H9 (cell line): Measurements from ENCODE around the gene VSTM4. TPM values are rescaled to one million over a fixed set of nuclear protein-coding genes. Genes with fewer than 3 reads are reported as not detected.

Experiments used
- DNase-seq: peaks from one replicate; pipeline ENCODE4 v3.0.0-alpha.2; 2017
- H2AFZ ChIP-seq: one replicate; pipeline ENCODE4 v1.6.1; 2013; ENCODE audit warnings: mild to moderate bottlenecking, low read length, control low read depth, moderate library complexity
- H2AK5ac ChIP-seq: 2 replicates; pipeline ENCODE4 v1.6.1; 2013; ENCODE audit warnings: low read length, control low read depth, mixed read lengths; ENCODE audit not compliant: insufficient read length
- H2BK120ac ChIP-seq: one replicate; pipeline ENCODE4 v1.6.1; 2013; ENCODE audit warnings: low read depth, mild to moderate bottlenecking, low read length, control low read depth, inconsistent platforms; ENCODE audit not compliant: poor library complexity, severe bottlenecking
- H2BK12ac ChIP-seq: 2 replicates; pipeline ENCODE4 v1.6.1; 2013; ENCODE audit warnings: low read length, control low read depth, mixed read lengths, low read depth; ENCODE audit not compliant: insufficient read length
- H2BK15ac ChIP-seq: 2 replicates; pipeline ENCODE4 v1.6.1; 2013; ENCODE audit warnings: low read depth, low read length, control low read depth
- H2BK20ac ChIP-seq: one replicate; pipeline ENCODE4 v1.6.1; 2013; ENCODE audit warnings: low read depth, mild to moderate bottlenecking, low read length, control low read depth, inconsistent platforms; ENCODE audit not compliant: poor library complexity, severe bottlenecking
- H2BK5ac ChIP-seq: 2 replicates; pipeline ENCODE4 v1.6.1; 2013; ENCODE audit warnings: low read length, control low read depth, mixed read lengths; ENCODE audit not compliant: insufficient read length
- H3K14ac ChIP-seq: 2 replicates; pipeline ENCODE4 v1.6.1; 2013; ENCODE audit warnings: low read length, control low read depth; ENCODE audit not compliant: insufficient read depth
- H3K18ac ChIP-seq: 2 replicates; pipeline ENCODE4 v1.6.1; 2013; ENCODE audit warnings: low read depth, mild to moderate bottlenecking, mixed read lengths, low read length, control low read depth; ENCODE audit not compliant: insufficient read length
- H3K23ac ChIP-seq: 2 replicates; pipeline ENCODE4 v1.6.1; 2013; ENCODE audit warnings: low read length, control low read depth, mixed read lengths, low read depth; ENCODE audit not compliant: insufficient read length
- H3K23me2 ChIP-seq: 2 replicates; pipeline ENCODE4 v1.6.1; 2013; ENCODE audit warnings: low read depth, mild to moderate bottlenecking, mixed read lengths, low read length, control low read depth; ENCODE audit not compliant: insufficient read length, poor library complexity, severe bottlenecking
- H3K27ac ChIP-seq: 2 replicates; pipeline ENCODE4 v1.5.1; 2013; ENCODE audit warnings: low read length, control low read depth, mixed read lengths, low read depth; ENCODE audit not compliant: insufficient read length
- H3K27me3 ChIP-seq: 2 replicates; pipeline ENCODE4 v1.6.1; 2013; ENCODE audit warnings: low read length, control low read depth, inconsistent platforms; ENCODE audit not compliant: insufficient read depth
- H3K4ac ChIP-seq: 2 replicates; pipeline ENCODE4 v1.6.1; 2013; ENCODE audit warnings: low read depth, mild to moderate bottlenecking, control low read depth, inconsistent platforms, low read length, moderate library complexity
- H3K4me1 ChIP-seq: 2 replicates; pipeline ENCODE4 v1.6.1; 2013; ENCODE audit warnings: low read length, control low read depth, inconsistent platforms; ENCODE audit not compliant: insufficient read depth
- H3K4me2 ChIP-seq: 2 replicates; pipeline ENCODE4 v1.6.1; 2013; ENCODE audit warnings: low read length, control low read depth, mixed read lengths; ENCODE audit not compliant: insufficient read length, insufficient read depth
- H3K56ac ChIP-seq: 2 replicates; pipeline ENCODE4 v1.6.1; 2013; ENCODE audit warnings: low read depth, mild to moderate bottlenecking, mixed read lengths, low read length, control low read depth; ENCODE audit not compliant: insufficient read length
- H3K79me1 ChIP-seq: 2 replicates; pipeline ENCODE4 v1.6.1; 2013; ENCODE audit warnings: low read depth, mild to moderate bottlenecking, moderate library complexity, low read length, control low read depth, inconsistent platforms; ENCODE audit not compliant: insufficient read depth, poor library complexity, severe bottlenecking
- H3K79me2 ChIP-seq: 2 replicates; pipeline ENCODE4 v1.6.1; 2013; ENCODE audit warnings: low read length, control low read depth, inconsistent platforms; ENCODE audit not compliant: insufficient read depth
- H3K9ac ChIP-seq: 2 replicates; pipeline ENCODE4 v1.6.1; 2013; ENCODE audit warnings: low read length, control low read depth, mixed read lengths; ENCODE audit not compliant: insufficient read length; ENCODE audit errors: extremely low read depth
- H3K9me3 ChIP-seq: one replicate; pipeline ENCODE4 v1.6.1; 2013; ENCODE audit warnings: low read depth, low read length, inconsistent platforms; ENCODE audit not compliant: control insufficient read depth
- H3T11ph ChIP-seq: one replicate; pipeline ENCODE4 v1.6.1; 2013; ENCODE audit warnings: mild to moderate bottlenecking, low read length, control low read depth, inconsistent platforms
- H4K20me1 ChIP-seq: one replicate; pipeline ENCODE4 v1.6.1; 2013; ENCODE audit not compliant: control insufficient read depth, insufficient read length, insufficient read depth
- H4K5ac ChIP-seq: 2 replicates; pipeline ENCODE4 v1.6.1; 2013; ENCODE audit warnings: low read depth, mild to moderate bottlenecking, mixed read lengths, low read length, control low read depth; ENCODE audit not compliant: insufficient read length
- H4K8ac ChIP-seq: replicated peaks from 2 replicates; pipeline ENCODE4 v1.6.1; 2013; ENCODE audit warnings: low read length, control low read depth, mixed read lengths, low read depth; ENCODE audit not compliant: insufficient read length
- H4K91ac ChIP-seq: 2 replicates; pipeline ENCODE4 v1.6.1; 2013; ENCODE audit warnings: low read depth, mild to moderate bottlenecking, moderate library complexity, mixed read lengths, low read length, control low read depth; ENCODE audit not compliant: insufficient read length
- H3K27ac Mint-ChIP-seq, 3 experiments: 2 replicates in 2 of 3; 3 replicates in 1 of 3; pipeline ENCODE4 v1.8.0; 2020 to 2021; ENCODE audit warnings: mixed read lengths in 3 of 3, mild to moderate bottlenecking in 1 of 3, moderate library complexity in 1 of 3
- H3K27me3 Mint-ChIP-seq: 2 replicates; pipeline ENCODE4 v1.8.0; 2021; ENCODE audit warnings: low read depth, mild to moderate bottlenecking, moderate library complexity, mixed read lengths
- H3K36me3 Mint-ChIP-seq, 3 experiments: 2 replicates in 2 of 3; 3 replicates in 1 of 3; pipeline ENCODE4 v1.8.0; 2020 to 2021; ENCODE audit warnings: low read depth in 3 of 3, mixed read lengths in 3 of 3; ENCODE audit not compliant: insufficient read depth in 1 of 3
- H3K4me1 Mint-ChIP-seq, 2 experiments: 2 replicates each; pipeline ENCODE4 v1.8.0; 2020; ENCODE audit warnings: mixed read lengths in 2 of 2
- H3K4me3 Mint-ChIP-seq, 2 experiments: 2 replicates in 1 of 2; 3 replicates in 1 of 2; pipeline ENCODE4 v1.8.0; 2020 to 2021; ENCODE audit warnings: mild to moderate bottlenecking in 2 of 2, mixed read lengths in 2 of 2, moderate library complexity in 1 of 2
- H3K9me3 Mint-ChIP-seq, 2 experiments: 2 replicates in 1 of 2; 3 replicates in 1 of 2; pipeline ENCODE4 v1.8.0; 2020; ENCODE audit warnings: mild to moderate bottlenecking in 2 of 2, mixed read lengths in 2 of 2, moderate library complexity in 1 of 2
- CTCF ChIP-seq: fragments of 200-600 bp; sonication (generic); conservative IDR thresholded peaks from 3 replicates; pipeline ENCODE4 v1.8.0; 2021; ENCODE audit warnings: antibody characterized with exemption, mild to moderate bottlenecking
- WGBS: extraction: QIAGEN DNeasy Blood & Tissue Kit; methylation state at CpG from one replicate; pipeline ENCODE4 v1.1.7; 2013; ENCODE audit warnings: missing lambda C conversion rate, low lambda C conversion rate, mixed read lengths; ENCODE audit not compliant: insufficient read length; ENCODE audit errors: extremely low coverage; 5-methylcytosine and 5-hydroxymethylcytosine counted together
- total RNA-seq: library from RNA; stranded (reverse); gene quantifications from 2 replicates; pipeline ENCODE4 v1.2.1, GENCODE V29; 2021

Gene VSTM4
- total RNA-seq, 1 experiment from 2014 or later, result 0.44 TPM

GRCh38 chr10:49162063-49162462, 46.7 kb upstream of the VSTM4 start:
- H2BK20ac ChIP-seq, result no peak overlapping the region
- H2AK5ac ChIP-seq, result no peak overlapping the region
- H4K5ac ChIP-seq, result no peak overlapping the region
- H3K9ac ChIP-seq, result no peak overlapping the region
- peaks cover 7% of the 10 kb centered on the region; the same call in 1 of the 2 replicates for H3K27me3 Mint-ChIP-seq
- H3K27ac ChIP-seq, result no peak overlapping the region
- no peak overlapping the region for H2BK12ac ChIP-seq
- H3K18ac ChIP-seq, result no peak overlapping the region
- H2BK5ac ChIP-seq, result no peak overlapping the region
- H3K9me3 Mint-ChIP-seq, result peaks cover 0 to 6% of the 10 kb centered on the region in 2 experiments; a peak in 1 of 5 replicates
- no peaks in the 10 kb centered on the region for H3K79me2 ChIP-seq
- TF ChIP-seq CTCF, result no peak
- no peak overlapping the region for H3K4me3 Mint-ChIP-seq
- H3K4me1 Mint-ChIP-seq, result peaks cover 30 to 41% of the 10 kb centered on the region in 2 experiments
- H3K36me3 Mint-ChIP-seq, result peaks cover 0 to 9% (median 1%) of the 10 kb centered on the region in 3 experiments; a peak in 3 of 7 replicates
- no peak overlapping the region for H3K4me2 ChIP-seq
- H2BK120ac ChIP-seq, result no peak overlapping the region
- no peak overlapping the region for H3T11ph ChIP-seq
- WGBS, result no CpG with 5 or more reads among the region's 5 CpGs
- no peaks in the 10 kb centered on the region; the same call in 1 of the 2 replicates for H3K4me1 ChIP-seq
- H4K20me1 ChIP-seq, result no peaks in the 10 kb centered on the region
- no peak overlapping the region for H2BK15ac ChIP-seq
- no peak overlapping the region for H3K4ac ChIP-seq
- H3K27me3 ChIP-seq, result no peaks in the 10 kb centered on the region
- H3K27ac Mint-ChIP-seq, result no peak overlapping the region
- H2AFZ ChIP-seq, result no peak overlapping the region
- DNase-seq, result no peak
- H3K9me3 ChIP-seq, result no peaks in the 10 kb centered on the region
- H3K14ac ChIP-seq, result no peak overlapping the region
- H4K8ac ChIP-seq, result no peak overlapping the region
- no peak overlapping the region for H4K91ac ChIP-seq
- no peaks in the 10 kb centered on the region for H3K23me2 ChIP-seq
- no peak overlapping the region for H3K23ac ChIP-seq
- no peak overlapping the region for H3K56ac ChIP-seq
- no peaks in the 10 kb centered on the region for H3K79me1 ChIP-seq
